Fibroblast of mammary gland (primary cell): ENCODE measurements around the gene SPACA7.

Experiments
- DNase-seq: peaks from one replicate; pipeline ENCODE4 v3.0.0-alpha.2; 2010; ENCODE audit warnings: low read depth
- H3K4me3 ChIP-seq: 2 replicates; pipeline ENCODE4 v1.5.1; 2011; ENCODE audit warnings: low read depth, mild to moderate bottlenecking, low read length, moderate library complexity; ENCODE audit not compliant: control insufficient read depth
- TF ChIP-seq, protein P1 (sequence below): conservative IDR thresholded peaks from 2 replicates; pipeline ENCODE4 v1.5.1; 2011; ENCODE audit warnings: low read depth, low read length, inconsistent platforms; ENCODE audit not compliant: control insufficient read depth, insufficient read depth

The SPACA7 gene

DNA sequence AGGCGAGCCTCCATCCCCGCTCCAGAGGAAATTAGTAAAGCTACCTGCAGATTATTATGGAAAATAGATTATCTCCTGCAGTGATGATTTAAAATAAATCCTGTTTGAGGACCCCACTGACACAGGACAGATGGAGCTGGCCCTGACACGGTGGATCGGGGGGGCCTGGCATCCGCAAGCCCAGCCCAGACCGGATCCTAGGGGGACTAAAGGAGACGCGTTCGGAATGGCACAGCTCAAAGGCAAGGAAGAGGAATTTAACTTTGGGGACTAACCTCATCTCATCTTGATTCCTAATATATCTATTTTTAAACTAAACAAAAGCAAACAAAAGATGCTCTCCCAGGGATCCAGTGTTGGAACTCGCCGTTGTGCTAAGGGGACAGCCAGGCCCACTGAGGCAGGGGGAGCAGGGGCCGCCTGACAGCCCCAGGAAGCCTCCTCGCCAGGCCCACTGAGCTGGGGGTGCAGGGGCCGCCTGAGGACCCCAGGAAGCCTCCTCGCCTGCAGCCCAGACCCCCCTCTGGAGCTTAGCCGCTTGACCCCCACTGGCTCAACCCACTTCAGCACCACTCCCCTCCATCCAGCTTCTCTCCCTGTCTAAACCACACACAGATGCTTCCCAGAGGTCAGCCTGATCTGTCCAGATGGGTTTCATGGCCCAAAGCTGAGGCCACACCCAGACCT lies 78.6 kb downstream of the SPACA7 start:
- no peak overlapping the region for H3K4me3 ChIP-seq
- TF ChIP-seq, protein P1, sequence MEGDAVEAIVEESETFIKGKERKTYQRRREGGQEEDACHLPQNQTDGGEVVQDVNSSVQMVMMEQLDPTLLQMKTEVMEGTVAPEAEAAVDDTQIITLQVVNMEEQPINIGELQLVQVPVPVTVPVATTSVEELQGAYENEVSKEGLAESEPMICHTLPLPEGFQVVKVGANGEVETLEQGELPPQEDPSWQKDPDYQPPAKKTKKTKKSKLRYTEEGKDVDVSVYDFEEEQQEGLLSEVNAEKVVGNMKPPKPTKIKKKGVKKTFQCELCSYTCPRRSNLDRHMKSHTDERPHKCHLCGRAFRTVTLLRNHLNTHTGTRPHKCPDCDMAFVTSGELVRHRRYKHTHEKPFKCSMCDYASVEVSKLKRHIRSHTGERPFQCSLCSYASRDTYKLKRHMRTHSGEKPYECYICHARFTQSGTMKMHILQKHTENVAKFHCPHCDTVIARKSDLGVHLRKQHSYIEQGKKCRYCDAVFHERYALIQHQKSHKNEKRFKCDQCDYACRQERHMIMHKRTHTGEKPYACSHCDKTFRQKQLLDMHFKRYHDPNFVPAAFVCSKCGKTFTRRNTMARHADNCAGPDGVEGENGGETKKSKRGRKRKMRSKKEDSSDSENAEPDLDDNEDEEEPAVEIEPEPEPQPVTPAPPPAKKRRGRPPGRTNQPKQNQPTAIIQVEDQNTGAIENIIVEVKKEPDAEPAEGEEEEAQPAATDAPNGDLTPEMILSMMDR = no peak
- no peak for DNase-seq

DNA sequence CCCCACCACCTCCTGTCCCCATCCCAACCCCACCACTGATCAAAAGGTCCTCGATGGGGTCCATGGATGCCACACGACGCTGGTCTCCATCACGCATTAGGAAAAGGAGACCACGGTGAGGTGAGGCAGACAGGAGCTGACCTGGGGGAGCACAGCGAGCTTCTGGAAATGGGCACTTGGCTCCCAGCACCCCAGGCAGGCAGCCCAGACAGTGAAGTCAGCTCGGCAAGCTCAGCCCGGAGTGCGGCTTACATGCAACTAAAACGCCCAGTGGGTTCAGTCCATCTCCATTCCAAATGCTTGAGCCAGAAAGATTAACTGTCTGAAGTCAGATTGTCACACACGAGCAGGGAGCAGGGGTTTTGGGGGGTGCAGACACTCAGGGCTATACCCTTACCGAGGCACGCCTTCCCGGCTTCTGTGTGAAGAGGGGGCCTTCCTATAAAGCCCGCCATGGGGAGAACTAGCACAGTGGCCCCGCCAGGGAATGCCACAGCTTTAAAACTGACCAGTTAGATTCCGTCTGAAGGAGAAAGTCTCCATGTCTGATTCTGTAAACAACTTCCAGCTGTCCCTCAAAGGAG lies 79.4 kb downstream of the SPACA7 start:
- no peak for DNase-seq
- TF ChIP-seq, protein P1 = no peak
- H3K4me3 ChIP-seq = no peak overlapping the region

DNA sequence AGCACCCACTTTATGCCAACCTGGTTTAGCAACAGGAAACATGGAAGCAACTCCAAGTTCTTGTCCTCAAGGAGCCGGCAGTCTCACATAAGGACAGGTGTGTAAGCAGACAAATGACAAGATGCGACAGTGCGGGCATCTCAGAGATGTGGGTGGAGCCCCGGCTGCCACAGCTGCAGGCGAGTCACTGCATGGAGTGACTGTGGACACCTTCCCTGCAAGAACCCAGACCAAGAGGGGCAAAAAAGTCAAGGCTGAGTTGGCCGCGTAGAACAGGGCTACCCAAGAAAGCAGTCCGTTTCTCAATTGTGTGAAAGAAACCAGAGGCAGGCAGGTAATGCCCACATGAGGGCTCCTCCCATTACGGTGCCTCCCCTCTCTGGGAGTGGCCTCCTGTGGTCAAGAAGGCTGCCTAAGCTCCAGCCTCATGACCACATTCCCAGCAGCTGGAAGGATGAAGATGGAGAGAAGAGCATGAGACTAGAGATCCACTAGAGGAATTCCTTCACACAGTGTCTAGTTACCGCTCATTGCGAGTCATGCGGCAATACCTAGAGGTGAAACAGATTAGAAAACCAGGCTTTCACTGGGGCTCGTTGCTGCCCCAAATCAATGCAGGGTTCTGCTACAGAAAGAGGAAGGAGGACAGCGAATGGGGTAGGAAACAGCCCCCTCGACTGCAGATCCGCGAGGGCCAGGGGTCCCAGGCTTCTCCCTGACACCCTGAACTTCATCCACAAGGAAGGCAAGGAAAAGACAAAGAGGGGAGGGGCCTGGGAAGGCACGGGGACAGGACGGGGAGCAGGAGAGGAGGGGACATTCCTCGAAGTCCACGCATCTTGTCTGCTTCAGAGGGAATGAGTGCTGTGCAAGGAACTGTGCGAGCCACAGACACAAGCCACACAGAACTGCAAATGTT lies 80.2 kb downstream of the SPACA7 start:
- TF ChIP-seq, protein P1 = no peak
- DNase-seq = no peak

DNA sequence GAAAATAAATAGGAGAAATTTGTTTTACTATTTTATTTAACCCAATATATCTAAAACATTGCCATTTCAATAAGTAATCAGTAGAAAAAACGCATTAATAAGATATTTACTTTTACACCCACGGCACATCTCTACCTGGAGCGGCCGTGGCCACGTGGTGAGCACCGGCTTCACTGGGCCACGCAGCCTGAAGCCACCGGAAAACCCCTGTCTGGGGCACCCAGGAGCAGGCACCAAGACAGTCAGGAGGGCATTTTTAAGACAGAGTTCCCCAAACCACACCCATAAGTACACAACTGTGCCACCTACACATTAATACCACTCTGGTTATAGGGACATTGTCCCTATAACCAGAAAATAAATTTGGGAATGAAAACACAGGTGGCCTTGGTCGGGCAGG lies 80.9 kb downstream of the SPACA7 start:
- TF ChIP-seq, protein P1 = no peak
- DNase-seq = no peak
- H3K4me3 ChIP-seq = no peak overlapping the region

More for the DNA sequence above, 80.2 kb downstream of the SPACA7 start:
- H3K4me3 ChIP-seq = no peak overlapping the region

DNA sequence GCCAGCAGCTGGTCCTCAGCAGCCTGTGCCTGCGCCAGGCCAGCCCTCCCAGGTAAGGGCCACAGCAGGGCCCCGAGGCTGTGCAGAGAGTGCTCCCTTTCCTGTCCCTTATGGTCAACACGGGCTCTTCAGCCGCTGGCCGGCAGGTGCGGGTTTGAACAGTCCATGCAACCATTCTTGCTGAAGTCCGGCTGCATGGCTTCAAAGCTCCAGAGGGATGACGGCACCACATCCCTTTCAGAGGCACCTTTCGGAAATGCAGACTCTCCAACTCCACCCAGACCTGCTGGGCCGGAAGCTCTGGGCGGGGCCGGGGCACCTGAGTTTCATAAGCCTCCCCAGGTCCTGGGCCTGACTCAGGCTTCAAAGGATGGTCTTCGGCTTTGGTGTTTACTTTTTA lies 81.3 kb downstream of the SPACA7 start:
- H3K4me3 ChIP-seq = no peak overlapping the region
- DNase-seq = no peak
- TF ChIP-seq, protein P1 = no peak

DNA sequence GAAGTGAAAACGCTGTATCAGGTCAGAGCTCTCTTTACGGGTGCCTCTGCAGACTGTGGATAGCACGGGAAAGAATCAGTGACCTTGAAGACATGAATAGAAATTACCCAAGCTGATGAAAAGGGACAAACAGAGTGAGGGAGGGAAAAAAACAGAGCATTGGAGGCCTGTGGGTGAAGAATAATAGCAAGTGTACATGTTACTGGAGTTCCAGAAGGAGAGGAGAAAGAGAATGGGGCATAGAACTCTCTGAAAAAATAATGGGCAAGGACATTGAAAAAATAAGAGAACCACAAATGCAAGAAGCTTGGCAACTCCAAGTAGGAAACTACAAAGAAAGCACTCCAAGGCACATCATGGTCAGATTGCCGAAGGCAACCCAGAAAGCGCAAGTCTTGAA lies 86.3 kb downstream of the SPACA7 start:
- TF ChIP-seq, protein P1 = no peak
- no peak for DNase-seq
- no peak overlapping the region for H3K4me3 ChIP-seq
